ENCODE results near the gene C4BPA.

Gene C4BPA

GRCh38 chr1:207103892-207104373, at the start of gene C4BPA:
C4BPA (plus strand) TSS chr1:207104233; CDS start chr1:207113026, 8,793 bp downstream.
- DNase-seq: no peak

- DNase-seq: no peak
Measured at GRCh38 chr1:207054491-207054890, 49.5 kb upstream of the C4BPA start.

- no peak for DNase-seq
Measured at GRCh38 chr1:207055386-207056001, 48.5 kb upstream of the C4BPA start.

- no peak for DNase-seq
Measured at GRCh38 chr1:207056673-207057072, 47.4 kb upstream of the C4BPA start.

GRCh38 chr1:207058252-207058651, 45.8 kb upstream of the C4BPA start:
- DNase-seq: no peak

- DNase-seq: no peak
Measured at GRCh38 chr1:207058878-207059867, 44.9 kb upstream of the C4BPA start.

- DNase-seq: no peak
Measured at GRCh38 chr1:207059881-207060280, 44.2 kb upstream of the C4BPA start.

- no peak for DNase-seq
Measured at GRCh38 chr1:207060596-207060995, 43.4 kb upstream of the C4BPA start.

GRCh38 chr1:207062058-207062457, 42.0 kb upstream of the C4BPA start:
- no peak for DNase-seq

- no peak for DNase-seq
Measured at GRCh38 chr1:207063014-207063413, 41.0 kb upstream of the C4BPA start.

GRCh38 chr1:207064561-207064960, 39.5 kb upstream of the C4BPA start:
- DNase-seq: no peak

- DNase-seq: no peak
Measured at GRCh38 chr1:207067185-207067584, 36.8 kb upstream of the C4BPA start.

GRCh38 chr1:207067665-207068064, 36.4 kb upstream of the C4BPA start:
- DNase-seq: no peak

GRCh38 chr1:207069061-207069460, 35.0 kb upstream of the C4BPA start:
- DNase-seq: no peak

GRCh38 chr1:207069858-207070506, 34.1 kb upstream of the C4BPA start:
- DNase-seq: no peak

- DNase-seq: no peak
Measured at GRCh38 chr1:207070811-207071210, 33.2 kb upstream of the C4BPA start.

- DNase-seq: no peak
Measured at GRCh38 chr1:207071426-207071825, 32.6 kb upstream of the C4BPA start.

- no peak for DNase-seq
Measured at GRCh38 chr1:207072233-207072632, 31.8 kb upstream of the C4BPA start.

- no peak for DNase-seq
Measured at GRCh38 chr1:207073906-207074820, 29.9 kb upstream of the C4BPA start.

- no peak for DNase-seq
Measured at GRCh38 chr1:207076181-207076955, 27.7 kb upstream of the C4BPA start.

- no peak for DNase-seq
Measured at GRCh38 chr1:207077012-207077411, 27.0 kb upstream of the C4BPA start.

All from NCI-H446 treated with DMSO at 0.1 percent for 48 hours (cell line).